ENCODE data around the gene GRM1. TPM values are rescaled to one million over a fixed set of nuclear protein-coding genes. Genes with fewer than 3 reads are reported as not detected.

The GRM1 gene
- total RNA-seq, 1 donor from 2014 or later, result under 0.01 TPM

GRCh38 chr6:146041282-146041681 is 12.4 kb downstream of the GRM1 start:
- DNase-seq (ENCODE audit: low read depth), result no peak
- no peaks in the 10 kb centered on the region for H3K27me3 ChIP-seq (ENCODE audit: control insufficient read depth, insufficient read depth, low read length)
- no peaks in the 10 kb centered on the region for H3K36me3 ChIP-seq (ENCODE audit: control insufficient read depth, insufficient read depth, low read length)
- TF ChIP-seq, protein P1, sequence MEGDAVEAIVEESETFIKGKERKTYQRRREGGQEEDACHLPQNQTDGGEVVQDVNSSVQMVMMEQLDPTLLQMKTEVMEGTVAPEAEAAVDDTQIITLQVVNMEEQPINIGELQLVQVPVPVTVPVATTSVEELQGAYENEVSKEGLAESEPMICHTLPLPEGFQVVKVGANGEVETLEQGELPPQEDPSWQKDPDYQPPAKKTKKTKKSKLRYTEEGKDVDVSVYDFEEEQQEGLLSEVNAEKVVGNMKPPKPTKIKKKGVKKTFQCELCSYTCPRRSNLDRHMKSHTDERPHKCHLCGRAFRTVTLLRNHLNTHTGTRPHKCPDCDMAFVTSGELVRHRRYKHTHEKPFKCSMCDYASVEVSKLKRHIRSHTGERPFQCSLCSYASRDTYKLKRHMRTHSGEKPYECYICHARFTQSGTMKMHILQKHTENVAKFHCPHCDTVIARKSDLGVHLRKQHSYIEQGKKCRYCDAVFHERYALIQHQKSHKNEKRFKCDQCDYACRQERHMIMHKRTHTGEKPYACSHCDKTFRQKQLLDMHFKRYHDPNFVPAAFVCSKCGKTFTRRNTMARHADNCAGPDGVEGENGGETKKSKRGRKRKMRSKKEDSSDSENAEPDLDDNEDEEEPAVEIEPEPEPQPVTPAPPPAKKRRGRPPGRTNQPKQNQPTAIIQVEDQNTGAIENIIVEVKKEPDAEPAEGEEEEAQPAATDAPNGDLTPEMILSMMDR (IDR thresholded peaks at IDR 0.05; ENCODE audit: insufficient read depth, low read length, poor library complexity, severe bottlenecking), result peak; percentile 49
- H3K4me3 ChIP-seq (ENCODE audit: low read depth, low read length), result no peak overlapping the region

GRCh38 chr6:146047371-146047770 is 18.5 kb downstream of the GRM1 start:
- TF ChIP-seq, protein P1 (IDR thresholded peaks at IDR 0.05; ENCODE audit: insufficient read depth, low read length, poor library complexity, severe bottlenecking), result no peak

GRCh38 chr6:146050168-146050567 is 21.3 kb downstream of the GRM1 start:
- Histone ChIP-seq H3K27me3 (ENCODE audit: control insufficient read depth, insufficient read depth, low read length) (no peaks in the 10 kb centered on the region), H3K36me3 (ENCODE audit: control insufficient read depth, insufficient read depth, low read length) (no peaks in the 10 kb centered on the region), H3K4me3 (ENCODE audit: low read depth, low read length) (no peak overlapping the region)
- DNase-seq (ENCODE audit: low read depth), result no peak
- TF ChIP-seq, protein P1 (IDR thresholded peaks at IDR 0.05; ENCODE audit: insufficient read depth, low read length, poor library complexity, severe bottlenecking), result no peak

More at GRCh38 chr6:146047371-146047770, 18.5 kb downstream of the GRM1 start:
- no peaks in the 10 kb centered on the region for H3K27me3 ChIP-seq (ENCODE audit: control insufficient read depth, insufficient read depth, low read length)
- no peak overlapping the region for H3K4me3 ChIP-seq (ENCODE audit: low read depth, low read length)
- no peaks in the 10 kb centered on the region for H3K36me3 ChIP-seq (ENCODE audit: control insufficient read depth, insufficient read depth, low read length)
- no peak for DNase-seq (ENCODE audit: low read depth)

- H3K4me3 ChIP-seq (ENCODE audit: low read depth, low read length), result no peak overlapping the region
- H3K27me3 ChIP-seq (ENCODE audit: control insufficient read depth, insufficient read depth, low read length), result no peaks in the 10 kb centered on the region
- H3K36me3 ChIP-seq (ENCODE audit: control insufficient read depth, insufficient read depth, low read length), result no peaks in the 10 kb centered on the region
- TF ChIP-seq, protein P1 (IDR thresholded peaks at IDR 0.05; ENCODE audit: insufficient read depth, low read length, poor library complexity, severe bottlenecking), result no peak
- DNase-seq (ENCODE audit: low read depth), result no peak
Measured at GRCh38 chr6:146056506-146056905, 27.6 kb downstream of the GRM1 start.

DNA sequence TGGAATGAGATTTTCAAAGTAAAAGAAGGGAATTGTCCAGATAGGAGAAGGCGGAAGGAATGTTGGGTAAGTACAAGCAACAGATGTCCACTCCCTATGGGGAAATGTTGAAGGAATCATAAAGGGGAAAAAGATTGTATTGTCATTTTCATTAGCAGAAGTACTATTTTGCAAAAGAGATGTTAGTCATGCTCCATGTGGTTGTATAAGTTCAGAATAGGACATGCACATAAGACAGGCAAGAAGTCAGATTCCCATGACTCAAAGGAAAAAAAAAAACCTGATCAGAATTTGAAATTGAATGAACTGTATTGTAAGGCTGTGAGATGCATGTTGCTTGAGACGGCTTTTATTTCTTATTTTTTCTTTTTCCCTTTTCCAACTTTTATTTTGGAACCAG is 36.8 kb downstream of the GRM1 start:
- H3K27me3 ChIP-seq (ENCODE audit: control insufficient read depth, insufficient read depth, low read length), result no peaks in the 10 kb centered on the region
- H3K4me3 ChIP-seq (ENCODE audit: low read depth, low read length), result no peak overlapping the region
- H3K36me3 ChIP-seq (ENCODE audit: control insufficient read depth, insufficient read depth, low read length), result no peaks in the 10 kb centered on the region
- DNase-seq (ENCODE audit: low read depth), result no peak
- TF ChIP-seq, protein P1 (IDR thresholded peaks at IDR 0.05; ENCODE audit: insufficient read depth, low read length, poor library complexity, severe bottlenecking), result no peak

- TF ChIP-seq, protein P1 (IDR thresholded peaks at IDR 0.05; ENCODE audit: insufficient read depth, low read length, poor library complexity, severe bottlenecking), result no peak
- H3K27me3 ChIP-seq (ENCODE audit: control insufficient read depth, insufficient read depth, low read length), result no peaks in the 10 kb centered on the region
- H3K36me3 ChIP-seq (ENCODE audit: control insufficient read depth, insufficient read depth, low read length), result no peaks in the 10 kb centered on the region
- DNase-seq (ENCODE audit: low read depth), result no peak
- no peak overlapping the region for H3K4me3 ChIP-seq (ENCODE audit: low read depth, low read length)
Measured at GRCh38 chr6:146066506-146066905, 37.6 kb downstream of the GRM1 start.

All from kidney epithelial cell (primary cell).